DMS53 treated with DMSO at 0.1 percent for 48 hours (cell line): Measurements from ENCODE around the gene CLN3.
"Not testable (repeated sequence)": the region's sequence is repeated elsewhere in the genome, so short reads cannot be mapped to it uniquely, and the experiment has no call there.

Source experiments
- DNase-seq: peaks from one replicate; lab custom pipeline; 2025; ENCODE audit not compliant: unreplicated experiment; lab: John Stamatoyannopoulos, UW

CLN3 gene

DNA sequence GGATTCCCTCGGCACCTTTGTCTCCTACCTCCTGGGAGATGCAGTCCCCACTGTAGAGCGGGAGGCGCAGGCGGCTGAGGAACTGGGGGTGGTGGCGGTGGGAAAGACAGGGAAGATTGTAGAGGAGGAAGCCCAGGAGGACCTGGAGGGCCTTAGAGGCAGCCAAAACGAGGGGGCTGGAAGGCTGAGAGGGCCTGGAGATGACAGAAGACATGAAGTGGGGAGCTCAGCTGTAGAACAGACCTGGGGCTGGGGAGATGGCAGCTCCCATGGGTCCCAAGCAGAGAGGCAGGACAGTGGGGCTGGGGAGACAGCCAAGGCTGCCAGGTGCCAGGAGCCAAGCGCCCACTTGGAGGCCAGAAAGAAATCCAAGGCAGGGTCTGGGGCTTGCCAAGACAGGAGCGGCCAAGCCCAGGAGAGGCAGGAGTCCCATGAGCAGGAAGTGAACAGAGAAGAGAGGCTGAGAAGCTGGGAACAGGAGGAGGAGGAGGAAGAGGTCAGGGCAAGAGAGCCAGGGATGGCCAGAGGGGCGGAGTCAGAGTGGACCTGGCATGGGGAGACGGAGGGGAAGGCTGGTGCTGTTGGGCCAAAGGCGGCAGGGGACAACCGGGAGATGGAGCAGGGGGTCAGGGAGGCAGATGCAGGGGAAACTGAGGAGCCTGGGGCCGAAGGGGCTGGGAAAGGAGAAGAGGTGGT is 3.4 kb upstream of the CLN3 start:
- no peak for DNase-seq

DNA sequence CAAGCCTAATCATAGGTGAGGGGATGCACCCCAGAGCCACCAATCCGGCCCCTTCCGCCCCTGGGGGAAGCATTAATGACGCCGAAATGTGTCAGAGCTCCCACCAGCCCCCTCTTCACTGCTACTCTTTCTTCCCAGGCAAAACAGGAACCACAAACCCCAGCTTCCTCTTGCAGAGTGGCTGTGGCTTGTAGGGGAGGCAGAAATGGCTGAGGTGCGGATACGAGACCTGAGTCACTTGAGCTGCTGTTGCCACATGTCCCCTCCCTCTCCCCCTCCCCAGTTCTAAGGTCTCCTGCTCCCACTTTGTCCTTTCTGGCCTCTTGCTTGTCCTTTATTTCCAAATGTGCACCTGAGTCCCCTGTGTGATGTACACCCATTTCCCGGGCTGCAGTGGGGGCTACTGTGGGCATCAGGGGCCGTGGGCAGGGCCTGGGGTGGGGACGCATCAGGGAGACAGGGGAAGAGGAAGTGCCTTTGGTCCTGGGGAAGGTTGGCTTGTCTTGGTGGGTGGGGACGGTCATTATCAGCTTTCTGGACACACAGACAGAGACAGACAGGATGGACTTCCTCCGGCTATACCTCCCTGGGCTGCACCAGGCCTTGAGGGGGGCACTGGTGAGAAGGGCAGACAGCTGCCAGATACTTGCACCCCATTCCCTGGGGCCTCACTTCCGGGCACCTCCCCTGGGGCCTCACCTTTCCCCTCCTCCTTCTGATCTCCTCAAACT is 2.4 kb upstream of the CLN3 start, which contains the start of gene APOBR:
APOBR (plus strand) TSS at position 523 of the 731 bp plus-strand sequence; CDS start at position 562, 39 bp downstream.
- DNase-seq: no peak

- DNase-seq: no peak
Observed at GRCh38 chr16:28492511-28492910, 637 bp upstream of the CLN3 start.

DNA sequence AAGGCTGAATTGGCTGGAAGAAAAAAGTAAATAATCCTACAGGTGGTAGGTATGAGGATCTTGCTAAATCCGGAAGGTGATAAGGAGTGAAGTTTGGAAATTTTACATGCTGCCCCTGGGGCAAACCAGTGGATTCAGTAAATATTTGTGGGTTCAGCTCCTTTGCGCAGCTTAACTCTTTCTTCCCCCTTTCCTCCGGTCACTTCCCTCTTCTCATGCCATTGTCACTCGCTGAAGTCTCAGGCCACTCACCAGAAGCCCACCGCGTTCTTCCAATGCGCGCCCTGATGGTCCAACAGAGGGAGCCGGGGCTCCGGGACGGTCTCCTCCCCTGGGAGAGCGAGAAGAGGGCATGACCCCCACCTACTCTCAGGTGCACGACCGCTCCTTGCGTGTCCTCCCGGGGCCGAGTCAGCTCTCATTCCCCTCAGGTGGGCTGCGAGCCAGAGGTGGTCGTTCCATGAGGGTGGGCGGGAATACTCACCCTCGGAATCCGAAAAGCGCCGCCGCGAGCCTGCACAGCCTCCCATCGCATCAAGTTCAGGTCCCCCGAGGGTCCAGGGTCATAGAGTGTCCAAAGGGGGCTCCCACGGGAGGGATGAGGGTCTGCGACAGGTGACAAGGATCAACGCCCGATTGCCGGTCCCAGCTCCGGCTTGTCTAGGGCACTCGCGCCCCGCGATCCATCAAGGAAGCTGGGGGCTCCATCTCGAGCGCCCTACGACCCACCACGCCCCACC is 474 bp downstream of the CLN3 start:
- no peak for DNase-seq

GRCh38 chr16:28486266-28486665 is 5.6 kb downstream of the CLN3 start:
- DNase-seq: no peak

DNA sequence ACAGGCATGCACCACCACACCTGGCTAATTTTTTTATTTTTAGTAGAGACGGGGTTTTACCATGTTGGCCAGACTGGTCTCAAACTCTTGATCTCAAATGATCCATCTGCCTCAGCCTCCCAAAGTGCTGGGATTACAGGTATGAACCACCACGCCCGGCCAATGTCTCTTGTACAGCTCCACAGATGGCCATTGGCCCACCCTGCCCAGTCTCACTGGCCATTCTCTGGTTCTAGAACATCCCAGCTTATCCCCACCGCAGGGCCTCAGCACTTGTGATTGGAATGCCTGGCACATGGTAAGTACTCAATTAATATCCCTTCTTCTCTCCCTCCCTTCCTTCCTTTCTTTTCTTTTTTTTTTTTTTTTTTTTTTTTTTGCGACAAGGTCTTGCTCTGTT is 8.5 kb downstream of the CLN3 start:
- DNase-seq: not testable (repeated sequence)

GRCh38 chr16:28482026-28482425 is 9.8 kb downstream of the CLN3 start:
- no peak for DNase-seq

DNA sequence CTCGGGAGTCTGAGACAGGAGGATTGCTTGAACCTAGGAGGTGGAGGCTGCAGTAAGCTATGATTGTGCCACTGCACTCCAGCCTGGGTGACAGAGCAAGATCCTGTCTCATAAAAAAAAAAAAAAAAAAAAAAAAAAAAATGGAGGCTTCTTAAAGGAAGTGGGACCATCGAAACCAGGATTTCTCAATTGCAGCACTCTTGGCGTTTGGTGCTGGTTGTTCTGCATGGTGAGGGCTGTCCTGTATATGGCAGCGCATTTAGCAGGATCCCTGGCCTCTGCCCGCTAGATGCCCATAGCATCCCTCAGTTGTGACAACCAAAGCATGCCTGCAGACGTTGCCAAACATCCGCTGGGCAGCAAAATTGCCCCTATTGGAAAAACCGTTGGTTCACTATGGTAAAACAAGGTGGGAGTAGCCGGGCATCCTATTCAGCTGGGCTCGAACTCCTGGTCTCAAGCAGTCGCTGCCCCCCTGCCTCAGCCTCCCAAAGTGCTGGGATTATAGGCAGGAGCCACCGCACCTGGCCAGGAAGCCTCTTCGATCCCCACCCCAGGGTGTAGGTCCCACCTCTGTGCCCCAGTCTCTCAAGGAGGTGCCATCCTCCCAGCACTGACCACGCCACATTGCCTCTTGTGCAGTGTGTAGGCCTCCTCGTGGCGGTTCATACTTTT is 13.2 kb downstream of the CLN3 start:
- no peak for DNase-seq

DNA sequence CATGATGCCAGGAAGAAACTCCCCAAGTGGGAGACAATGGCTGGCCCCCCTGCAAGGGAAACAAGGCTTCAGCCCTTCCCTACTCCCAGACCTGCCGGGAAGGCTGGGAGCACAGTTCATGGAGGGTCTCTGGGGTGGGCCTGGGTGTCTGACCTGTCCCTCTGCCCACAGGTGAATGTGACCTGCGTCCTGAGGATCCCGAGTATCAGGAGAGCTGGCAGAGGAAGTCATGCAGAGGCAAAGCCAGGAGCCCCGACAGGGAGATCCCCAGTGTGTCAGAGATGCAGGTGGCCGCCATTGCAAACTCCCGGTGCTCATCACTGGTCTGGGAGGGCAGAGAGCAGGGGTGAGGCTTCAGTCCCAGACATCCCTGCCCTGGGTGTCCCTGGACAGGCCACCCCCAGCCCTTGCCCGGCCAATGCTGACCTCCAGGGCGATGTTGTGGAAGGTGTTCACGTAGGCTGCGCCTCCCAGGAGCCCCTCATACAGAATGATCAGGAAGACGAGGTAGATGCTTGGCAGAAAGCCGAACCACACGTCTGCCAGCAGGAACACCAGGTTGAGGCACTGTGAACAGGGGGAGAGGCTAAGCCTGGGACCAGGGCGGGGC is 14.5 kb downstream of the CLN3 start:
- no peak for DNase-seq

DNA sequence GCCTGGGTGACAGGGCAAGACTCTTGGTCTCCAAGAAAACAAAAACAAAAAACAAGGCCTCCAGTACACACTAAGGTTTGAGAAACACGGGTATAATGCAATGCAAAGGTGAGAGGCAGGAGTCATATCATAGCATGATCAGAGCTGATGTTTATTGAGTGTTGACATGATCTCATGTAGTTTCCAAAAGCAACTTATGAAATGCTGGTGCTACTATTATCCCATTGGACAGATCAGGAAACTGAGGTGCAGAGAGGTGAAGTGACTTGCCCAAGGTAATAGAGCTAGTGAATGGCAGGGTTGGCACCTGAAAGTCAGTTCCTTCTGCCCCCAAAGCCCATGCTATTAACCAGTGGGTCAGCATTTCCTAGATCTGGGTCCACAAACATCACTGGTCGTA is 16.7 kb downstream of the CLN3 start:
- no peak for DNase-seq

GRCh38 chr16:28473714-28474265 is 18.1 kb downstream of the CLN3 start:
- DNase-seq: no peak

DNA sequence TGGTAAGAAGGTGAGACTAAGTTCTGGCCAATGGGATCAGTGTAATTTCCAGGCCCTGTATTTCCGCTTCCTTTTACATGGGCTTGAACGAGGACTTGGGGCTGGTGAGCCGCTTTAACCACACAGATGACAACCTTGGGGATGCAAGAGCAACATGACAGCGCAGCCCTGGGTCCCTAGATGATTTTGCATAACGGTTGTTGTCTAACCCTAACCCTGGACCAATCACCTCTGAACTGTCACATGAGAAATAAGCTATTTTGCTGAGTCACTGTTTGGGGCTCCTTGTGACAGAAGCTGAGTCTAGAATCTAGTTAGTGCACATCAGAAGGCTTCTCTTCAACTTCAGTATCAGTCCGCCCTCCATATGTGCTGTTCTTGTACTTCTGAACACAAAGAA is 44.8 kb downstream of the CLN3 start:
- not testable (repeated sequence) for DNase-seq

GRCh38 chr16:28446388-28446787 is 45.5 kb downstream of the CLN3 start:
- DNase-seq: not testable (repeated sequence)

GRCh38 chr16:28443943-28444342 is 47.9 kb downstream of the CLN3 start:
- not testable (repeated sequence) for DNase-seq

DNA sequence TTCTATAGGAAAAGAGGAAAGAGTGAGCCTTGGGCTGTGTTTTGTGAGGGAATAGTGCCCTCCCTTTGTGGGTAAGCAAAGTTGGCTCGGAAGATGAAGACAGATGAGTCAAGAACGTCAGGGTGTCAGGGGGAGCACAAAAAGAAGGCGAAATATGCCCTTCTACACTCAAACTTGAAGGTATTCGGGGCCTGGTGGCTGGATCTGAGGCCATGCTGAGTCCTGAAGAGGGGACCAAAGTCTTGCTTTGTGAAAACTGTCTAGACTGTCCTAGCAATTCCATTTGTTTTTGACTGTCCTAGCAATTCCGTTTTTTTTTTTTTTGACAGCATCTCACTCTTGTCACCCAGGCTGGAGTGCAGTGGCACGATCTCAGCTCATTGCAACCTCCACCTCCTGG is 53.0 kb downstream of the CLN3 start:
- not testable (repeated sequence) for DNase-seq

- not testable (repeated sequence) for DNase-seq
Observed at GRCh38 chr16:28435340-28435739, 56.5 kb downstream of the CLN3 start.
